Caki2 (cell line): Measurements from ENCODE around the gene ECE2. TPM values are rescaled to one million over a fixed set of nuclear protein-coding genes. Genes with fewer than 3 reads are reported as not detected.

ENCODE experiments used
- DNase-seq: peaks from one replicate; pipeline ENCODE4 v3.0.0-alpha.2; 2015; ENCODE audit warnings: low read depth
- in situ Hi-C: cut with HindIII; loops from 2 replicates; pipeline ENCODE4 v1.10.0; 2016; ENCODE audit warnings: low sequenced_read_pairs, low pct_unique_long_range_greater_than_20kb, mixed read lengths
- total RNA-seq: library from RNA; depleted of rRNA; stranded (reverse); fragments of >200 nt; shearing (Covaris generic); gene quantifications from 2 replicates; pipeline ENCODE4 v1.2.3, GENCODE V29; 2014; ENCODE audit warnings: low replicate concordance

Gene ECE2
- total RNA-seq, 1 experiment from 2014 or later, result not detected

DNA sequence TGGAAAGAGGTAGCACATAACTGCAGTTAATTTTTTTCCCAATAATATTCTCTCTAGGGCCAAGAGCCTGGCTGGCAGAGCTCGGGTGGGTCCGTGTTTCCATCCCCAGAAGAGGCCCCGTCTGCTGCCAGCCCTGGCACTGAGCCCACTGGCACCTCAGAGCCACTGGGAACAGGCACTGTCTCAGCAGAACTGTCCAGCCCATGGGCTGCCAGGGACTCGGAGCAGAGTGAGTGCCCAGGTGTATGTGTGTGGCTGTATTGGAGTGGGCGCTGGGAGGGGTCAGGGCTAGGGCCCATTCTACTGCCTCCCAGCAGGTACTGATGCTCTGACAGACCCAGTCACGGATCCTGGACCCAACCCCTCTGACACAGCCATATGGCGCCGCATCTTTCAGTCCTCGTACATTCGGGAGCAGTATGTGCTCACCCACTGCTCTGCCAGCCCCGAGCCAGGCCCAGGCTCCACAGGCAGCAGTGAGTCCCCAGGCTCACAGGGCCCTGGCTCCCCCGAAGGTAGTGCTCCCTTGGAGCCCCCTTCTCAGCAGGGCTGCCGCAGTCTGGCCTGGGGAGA, 37.5 kb upstream of the ECE2 start:
- DNase-seq, result no peak
- in situ Hi-C loops, result no loop called here

DNA sequence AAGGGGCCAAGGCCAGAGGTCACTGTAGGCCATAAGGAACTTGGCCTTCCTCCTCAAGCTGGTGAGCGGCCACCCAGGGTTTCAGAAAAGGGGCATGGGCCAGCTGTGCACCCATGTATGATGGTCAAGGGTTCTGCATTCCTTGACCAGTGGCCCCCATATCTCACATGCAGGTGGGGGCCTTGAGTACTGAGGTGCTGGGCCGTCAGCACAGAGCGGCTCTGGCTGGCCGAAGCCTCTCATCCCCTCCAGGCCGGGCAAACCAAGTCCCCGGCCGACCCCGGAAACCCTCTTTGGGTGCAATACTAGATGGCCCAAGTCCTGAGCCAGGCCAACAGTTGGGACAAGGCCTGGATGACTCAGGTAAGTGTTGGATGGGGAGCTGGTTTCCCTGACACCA, 36.6 kb upstream of the ECE2 start:
- DNase-seq, result no peak
- in situ Hi-C loops, result no loop called here

DNA sequence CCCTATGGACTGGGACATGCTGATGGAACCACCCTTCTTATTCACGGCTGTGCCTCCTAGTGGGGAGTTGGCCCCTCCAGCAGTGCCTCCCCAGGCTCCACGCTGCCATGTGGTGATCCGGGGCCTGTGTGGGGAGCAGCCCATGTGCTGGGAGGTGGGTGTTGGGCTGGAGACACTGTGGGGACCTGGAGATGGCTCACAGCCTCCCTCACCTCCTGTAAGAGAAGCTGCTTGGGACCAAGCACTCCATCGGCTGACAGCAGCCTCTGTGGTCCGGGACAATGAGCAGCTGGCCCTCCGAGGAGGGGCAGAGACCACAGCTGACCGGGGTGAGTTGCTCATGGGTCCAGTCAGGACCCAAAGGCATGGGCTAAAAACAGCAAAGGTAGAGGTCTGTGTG, 36.1 kb upstream of the ECE2 start:
- in situ Hi-C loops, result no loop called here
- DNase-seq, result no peak

DNA sequence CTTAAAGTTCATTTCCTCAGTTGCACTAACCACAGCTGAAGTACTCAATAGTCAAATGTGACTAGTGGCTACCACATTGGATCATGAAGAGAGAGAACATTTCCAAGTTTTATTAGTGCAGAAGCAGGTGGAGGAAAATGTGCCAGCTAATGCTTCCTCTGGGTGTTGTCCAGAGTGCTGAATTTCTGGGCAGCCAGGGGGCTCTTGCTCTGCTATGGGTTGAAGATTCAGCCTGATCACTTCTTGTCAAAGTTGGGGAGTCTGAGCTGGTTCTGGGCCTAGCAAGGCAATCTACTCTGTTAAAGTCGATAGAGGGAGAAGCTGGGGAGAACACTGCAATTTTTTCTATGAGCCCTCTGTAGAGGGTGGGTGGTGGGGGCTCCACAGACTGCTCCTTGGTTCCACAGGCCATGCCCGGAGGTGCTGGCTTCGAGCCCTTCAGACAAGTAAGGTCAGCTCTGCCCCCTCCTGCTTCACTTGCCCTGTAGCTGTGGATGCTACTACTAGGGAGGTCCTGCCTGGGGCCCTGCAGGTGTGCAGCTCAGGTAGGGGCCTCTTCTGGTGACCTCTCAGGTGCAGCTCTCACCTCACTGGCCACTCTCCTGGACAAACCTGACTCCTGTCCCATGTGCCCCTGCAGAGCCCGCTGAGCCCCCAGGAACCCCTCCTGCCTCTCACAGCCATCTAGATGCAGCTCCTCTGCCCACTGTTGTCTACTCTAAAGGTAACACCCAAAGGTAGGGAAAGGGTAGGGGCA, 35.3 kb upstream of the ECE2 start:
- in situ Hi-C loops, result no loop called here
- DNase-seq, result peak; percentile 30

DNA sequence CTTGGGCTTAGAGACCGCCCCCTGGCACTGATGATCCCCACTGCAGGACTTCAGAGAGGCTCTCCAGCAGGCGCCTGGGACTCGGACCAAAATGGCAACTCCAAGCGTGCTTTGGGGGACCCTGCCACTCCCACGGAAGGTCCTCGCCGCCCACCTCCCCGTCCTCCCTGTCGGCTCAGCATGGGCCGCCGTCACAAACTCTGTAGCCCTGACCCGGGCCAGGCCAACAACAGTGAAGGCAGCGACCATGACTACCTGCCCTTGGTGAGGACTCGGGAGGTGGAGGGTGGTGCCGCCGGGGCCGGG, 34.7 kb upstream of the ECE2 start:
- no peak for DNase-seq
- in situ Hi-C loops, result no loop called here

DNA sequence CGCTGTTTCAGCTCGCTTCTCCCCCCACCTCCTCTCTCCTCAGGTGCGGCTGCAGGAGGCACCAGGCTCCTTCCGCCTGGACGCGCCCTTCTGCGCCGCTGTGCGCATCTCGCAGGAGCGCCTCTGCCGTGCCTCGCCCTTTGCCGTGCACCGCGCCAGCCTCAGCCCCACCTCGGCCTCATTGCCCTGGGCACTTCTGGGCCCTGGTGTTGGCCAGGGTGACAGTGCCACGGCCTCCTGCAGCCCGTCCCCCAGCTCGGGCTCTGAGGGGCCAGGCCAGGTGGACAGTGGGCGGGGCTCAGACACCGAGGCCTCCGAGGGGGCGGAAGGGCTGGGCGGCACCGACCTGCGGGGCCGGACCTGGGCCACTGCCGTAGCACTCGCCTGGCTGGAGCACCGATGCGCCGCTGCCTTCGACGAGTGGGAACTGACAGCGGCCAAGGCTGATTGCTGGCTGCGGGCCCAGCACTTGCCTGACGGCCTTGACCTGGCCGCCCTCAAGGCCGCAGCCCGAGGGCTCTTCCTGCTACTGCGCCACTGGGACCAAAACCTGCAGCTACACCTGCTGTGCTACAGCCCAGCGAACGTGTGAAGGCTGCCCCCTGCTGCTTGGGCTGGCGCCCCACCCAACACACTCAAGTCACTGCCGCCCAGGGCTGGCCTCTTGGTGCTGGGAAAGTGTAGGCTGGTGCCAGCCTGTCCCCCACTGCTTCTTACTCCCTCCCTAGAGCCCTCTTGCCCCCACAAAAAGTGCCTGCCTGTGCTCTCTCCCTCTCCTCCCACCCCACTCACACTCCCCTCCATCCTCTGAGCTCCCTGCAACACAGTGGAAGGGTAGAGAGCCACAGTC, 34.1 kb upstream of the ECE2 start:
- DNase-seq, result no peak
- in situ Hi-C loops, result no loop called here

DNA sequence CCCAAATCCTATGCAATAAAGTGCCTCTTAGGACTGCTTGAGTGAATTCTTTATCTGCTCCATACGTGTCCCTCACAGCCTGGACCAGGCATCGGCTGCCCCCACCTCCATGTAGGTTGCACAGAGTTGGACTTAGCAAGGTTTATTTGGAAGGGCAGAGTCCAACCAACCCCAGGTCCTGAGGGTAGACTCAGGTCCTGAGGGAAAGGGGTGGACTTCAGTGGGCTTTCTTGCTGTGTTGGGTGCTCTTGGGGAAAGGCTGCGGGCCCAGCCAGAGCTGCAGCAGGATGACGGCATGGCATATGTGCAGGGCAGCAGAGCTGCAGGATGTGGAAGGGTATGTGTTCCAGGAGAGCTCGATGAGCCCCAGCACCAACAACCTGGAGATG, 33.5 kb upstream of the ECE2 start:
- in situ Hi-C loops, result no loop called here

DNA sequence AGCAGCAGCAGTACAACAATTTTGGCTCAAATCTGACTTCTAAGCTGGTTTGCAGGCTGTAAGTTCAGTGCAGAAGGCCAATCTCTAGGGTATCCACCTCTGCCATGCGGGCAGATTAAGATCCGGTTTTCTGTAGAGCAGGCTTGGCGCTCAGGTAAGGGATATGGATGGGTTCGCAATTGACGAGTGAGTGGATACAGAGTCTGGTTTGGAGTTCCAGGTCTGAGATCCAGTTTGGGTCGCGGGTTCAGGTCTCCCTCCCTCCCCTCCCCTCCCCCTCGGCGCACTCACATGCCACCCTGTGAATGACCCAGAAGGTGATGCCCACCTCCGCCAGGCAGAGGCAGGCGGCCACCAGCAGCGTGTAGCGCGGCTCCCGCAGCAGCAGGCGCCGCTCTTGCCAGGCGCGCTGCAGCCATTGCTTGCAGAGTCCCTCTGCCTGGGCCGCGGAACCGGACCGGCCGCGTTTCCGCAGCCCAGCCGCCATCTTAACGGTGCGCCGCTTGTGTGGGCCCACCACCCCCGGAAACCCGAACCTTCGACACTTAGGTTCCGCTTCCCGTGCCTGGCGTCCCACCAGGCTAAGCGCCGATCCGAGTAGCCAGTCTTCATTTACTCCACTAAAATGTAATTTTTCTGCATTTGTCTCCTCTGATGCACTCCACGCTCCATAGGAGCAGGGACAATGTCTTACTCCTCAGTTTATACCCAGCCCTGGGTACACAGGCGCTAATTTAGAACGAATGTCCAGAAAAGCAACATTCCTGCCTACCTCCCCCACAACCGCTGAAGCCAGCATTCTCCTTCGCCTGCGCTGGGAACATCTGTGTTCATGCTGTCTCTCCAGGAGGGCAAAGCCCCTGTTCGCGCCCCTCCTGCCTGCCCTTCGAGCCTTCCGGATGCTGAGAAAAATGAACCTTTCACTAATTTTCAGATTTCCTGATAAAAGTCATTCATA, 27.1 kb upstream of the ECE2 start, which contains the start of gene ALG3:
Gene ALG3, minus strand, starts transcription at position 509 of the 958 bp plus-strand sequence. Its CDS starts 22 bp downstream, at position 487.
- in situ Hi-C loops, result no loop called here

More for the DNA sequence above, 33.5 kb upstream of the ECE2 start:
- DNase-seq, result no peak

DNA sequence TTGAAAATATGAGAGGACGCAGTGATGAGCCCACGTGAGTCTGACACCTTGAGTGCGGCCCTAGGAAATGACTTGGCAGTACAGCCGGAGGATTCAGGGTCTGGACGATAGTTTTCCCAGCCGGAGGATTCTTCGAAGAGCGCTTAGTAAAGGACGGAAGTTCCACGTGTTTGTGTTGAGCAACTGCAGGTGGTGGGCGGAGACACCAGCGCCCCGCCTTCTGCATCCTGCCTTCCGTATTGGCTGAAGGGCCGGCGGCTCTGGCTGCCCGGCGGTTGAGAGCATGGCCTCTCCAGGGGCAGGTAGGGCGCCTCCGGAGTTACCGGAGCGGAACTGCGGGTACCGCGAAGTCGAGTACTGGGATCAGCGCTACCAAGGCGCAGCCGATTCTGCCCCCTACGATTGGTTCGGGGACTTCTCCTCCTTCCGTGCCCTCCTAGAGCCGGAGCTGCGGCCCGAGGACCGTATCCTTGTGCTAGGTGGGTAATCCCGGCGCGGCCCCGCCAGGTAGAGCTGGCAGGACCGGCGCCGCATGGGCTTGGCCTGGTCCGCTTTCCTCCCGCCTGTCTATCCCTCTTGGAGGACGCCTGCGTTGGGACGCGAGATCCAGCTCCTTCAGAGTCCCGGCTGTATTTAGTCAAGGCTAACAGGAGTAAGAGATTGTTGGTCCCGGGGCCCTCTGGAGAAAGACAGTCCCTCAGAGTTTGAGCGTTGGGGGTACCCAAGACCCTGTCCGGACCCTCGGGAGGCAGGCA, 26.2 kb upstream of the ECE2 start, which contains the start of gene EEF1AKMT4:
Gene EEF1AKMT4, plus strand, starts transcription at position 261 of the 755 bp plus-strand sequence. Its CDS starts 23 bp downstream, at position 284.
- DNase-seq, result peak; percentile 91
- in situ Hi-C loops, result no loop called here

More for the DNA sequence above, 27.1 kb upstream of the ECE2 start, which contains the start of gene ALG3:
- DNase-seq, result peak; percentile 74

DNA sequence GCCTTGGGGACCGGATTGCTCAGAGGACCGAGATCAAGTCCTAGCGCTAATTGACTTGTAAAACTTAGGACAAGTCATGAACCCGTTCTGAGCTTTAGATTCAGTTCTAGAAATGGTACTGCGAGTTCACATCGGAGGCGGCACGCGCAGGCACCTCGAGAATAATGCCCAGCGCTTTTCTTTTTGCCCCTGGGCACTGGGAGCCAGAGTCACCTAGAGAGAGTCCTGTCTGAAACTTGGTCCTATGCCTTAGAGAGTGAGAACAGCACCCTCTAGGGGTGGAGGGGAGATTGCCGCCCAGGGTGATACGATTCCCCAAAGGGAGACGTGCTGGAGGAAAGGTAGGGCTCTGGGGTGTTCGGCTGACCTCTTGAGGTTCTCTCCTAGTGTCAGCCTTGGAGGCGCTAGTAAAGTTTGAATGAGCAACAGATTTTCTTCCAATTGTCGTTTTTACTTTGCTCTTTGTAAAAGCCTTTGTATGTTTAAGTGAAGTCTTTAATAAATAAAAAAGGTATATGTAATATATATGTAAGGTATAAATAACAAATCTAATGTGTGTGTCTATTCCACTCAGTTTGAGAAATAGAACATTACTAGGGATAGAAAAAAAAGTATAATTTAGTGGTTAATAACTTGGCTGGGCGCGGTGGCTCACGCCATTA, 25.5 kb upstream of the ECE2 start:
- DNase-seq, result peak; percentile 91
- in situ Hi-C loops, result no loop called here

DNA sequence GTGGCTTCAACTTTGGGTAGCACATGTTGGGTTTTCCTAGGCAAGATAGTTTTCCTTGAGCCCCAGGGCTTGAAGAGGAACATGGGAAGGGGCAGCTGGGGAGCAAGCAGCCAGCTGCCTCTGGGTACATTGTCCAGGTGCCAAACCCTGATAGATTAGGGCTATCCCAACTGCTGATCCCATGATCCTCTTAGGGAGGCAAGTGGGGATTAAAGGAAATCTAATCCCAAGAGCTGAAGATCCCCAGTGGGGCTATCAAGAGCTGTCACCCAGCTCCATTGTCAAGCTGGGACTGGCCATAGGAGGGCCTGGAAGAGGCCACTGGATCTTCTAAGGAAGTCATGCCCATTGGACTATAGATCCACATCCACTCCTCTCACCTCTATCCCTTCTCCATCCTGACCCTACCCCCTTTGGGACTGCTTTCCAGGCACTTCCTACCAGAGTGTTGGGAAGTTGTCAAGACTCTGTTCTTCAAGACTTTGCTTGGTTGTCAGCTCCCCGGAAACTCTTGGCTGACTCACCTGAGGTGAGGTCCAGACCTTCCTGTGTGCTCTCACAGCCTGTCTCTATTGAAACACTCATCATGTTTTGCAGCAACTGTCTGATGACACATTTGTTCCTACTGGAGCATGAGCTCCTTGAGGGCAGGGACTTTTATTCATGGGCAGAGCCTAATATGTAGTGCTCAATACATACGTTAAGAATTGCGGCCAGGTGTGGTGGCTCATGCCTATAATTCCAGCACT, 20.4 kb upstream of the ECE2 start:
- in situ Hi-C loops, result no loop called here
- DNase-seq, result no peak

DNA sequence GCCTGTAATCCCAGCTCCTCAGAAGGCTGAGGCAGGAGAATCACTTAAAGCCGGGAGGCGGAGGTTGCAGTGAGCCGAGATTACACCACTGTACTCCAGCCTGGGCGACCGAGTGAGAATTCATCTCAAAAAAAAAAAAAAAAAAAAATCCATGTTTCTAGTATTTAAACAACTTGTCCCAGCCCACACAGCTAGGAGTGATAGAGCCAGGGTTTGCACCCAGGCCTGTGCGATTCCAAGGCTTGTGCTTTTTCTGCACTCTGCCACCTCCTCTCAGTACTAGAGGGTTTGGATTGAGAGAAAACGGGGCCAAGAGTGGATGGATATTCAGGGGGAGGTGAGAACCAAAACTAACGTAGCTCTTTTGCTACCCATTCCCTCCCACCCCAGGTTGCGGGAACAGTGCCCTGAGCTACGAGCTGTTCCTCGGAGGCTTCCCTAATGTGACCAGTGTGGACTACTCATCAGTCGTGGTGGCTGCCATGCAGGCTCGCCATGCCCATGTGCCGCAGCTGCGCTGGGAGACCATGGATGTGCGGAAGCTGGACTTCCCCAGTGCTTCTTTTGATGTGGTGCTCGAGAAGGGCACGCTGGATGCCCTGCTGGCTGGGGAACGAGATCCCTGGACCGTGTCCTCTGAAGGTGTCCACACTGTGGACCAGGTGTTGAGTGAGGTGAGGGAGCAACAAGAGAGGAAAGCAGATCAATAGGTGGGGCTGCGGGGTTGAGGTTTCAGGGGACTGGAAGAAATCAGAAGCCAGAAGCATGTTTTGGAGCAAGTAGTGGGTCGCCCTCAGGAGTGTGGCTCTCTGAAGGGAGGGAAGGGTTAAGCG, 18.5 kb upstream of the ECE2 start:
- in situ Hi-C loops, result no loop called here

DNA sequence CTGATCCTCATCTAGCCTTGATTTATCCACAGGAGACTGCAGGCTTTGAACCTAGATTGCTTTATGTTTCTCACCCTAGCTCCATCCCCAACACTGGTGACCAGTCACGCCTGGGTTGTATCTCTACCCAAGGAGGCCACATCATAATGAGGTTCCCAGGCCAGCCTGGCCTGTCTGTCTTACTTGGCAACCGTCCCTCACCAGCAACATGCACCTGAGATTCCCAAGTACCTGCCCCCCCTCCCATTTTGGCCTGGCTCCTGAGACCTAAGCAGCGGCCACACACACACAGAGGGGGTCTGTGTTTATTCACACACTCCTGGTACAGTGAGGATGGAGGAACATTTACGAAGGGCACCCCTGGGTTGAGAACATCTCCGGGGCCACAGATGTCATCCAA, 16.9 kb upstream of the ECE2 start:
- DNase-seq, result no peak
- in situ Hi-C loops, result no loop called here

More for the DNA sequence above, 18.5 kb upstream of the ECE2 start:
- no peak for DNase-seq

DNA sequence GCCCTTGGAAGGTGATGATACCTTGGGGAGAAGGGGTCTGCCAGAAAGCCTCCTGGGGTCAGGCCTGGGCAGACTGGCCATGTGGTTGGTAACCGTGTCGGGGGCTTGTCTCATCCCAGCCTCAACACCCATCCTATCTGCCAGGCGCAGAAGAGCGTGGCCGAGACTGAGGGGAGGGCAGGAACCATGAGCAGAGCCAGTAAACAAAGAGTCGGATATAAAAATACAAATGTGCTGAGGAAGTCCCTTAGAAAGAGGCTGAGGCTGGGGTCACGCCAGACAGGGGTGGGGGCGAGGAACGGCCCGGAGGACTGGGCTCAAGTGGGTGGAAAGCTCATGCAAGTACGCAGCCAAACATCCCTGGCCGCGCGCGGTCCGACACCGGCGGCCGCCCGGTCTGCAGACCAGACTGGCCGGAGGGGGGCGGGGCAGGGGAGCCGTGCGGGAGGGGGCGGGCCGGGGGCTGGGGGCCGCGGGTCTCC, 16.4 kb upstream of the ECE2 start:
- in situ Hi-C loops, result no loop called here
- DNase-seq, result no peak
